Mucosa of descending colon (tissue), 3 donors: ENCODE results near the gene MAP6. TPM values are rescaled to one million over a fixed set of nuclear protein-coding genes. Genes with fewer than 3 reads are reported as not detected.

ENCODE experiments used
- ATAC-seq: fragments of 200-7000 bp; cut with Tn5 transposase; one replicate; pipeline ENCODE4 v1.9.1; 2020; ENCODE audit warnings: mild to moderate bottlenecking, moderate library complexity
- DNase-seq, 3 donors: peaks; one replicate each; pipeline ENCODE4 v3.0.0-alpha.2; 2020
- H3K36me3 ChIP-seq: fragments of 200-600 bp; one replicate; pipeline ENCODE4 v1.8.0; 2021; ENCODE audit warnings: low read depth, mild to moderate bottlenecking
- H3K4me1 ChIP-seq: fragments of 200-600 bp; one replicate; pipeline ENCODE4 v1.8.0; 2021; ENCODE audit warnings: low read depth, mild to moderate bottlenecking
- H3K4me3 ChIP-seq: fragments of 200-600 bp; one replicate; pipeline ENCODE4 v1.8.0; 2021; ENCODE audit warnings: mild to moderate bottlenecking
- H3K9me3 ChIP-seq: fragments of 200-600 bp; one replicate; pipeline ENCODE4 v1.8.0; 2021; ENCODE audit warnings: mild to moderate bottlenecking
- CTCF ChIP-seq: fragments of 200-600 bp; IDR thresholded peaks from one replicate; pipeline ENCODE4 v1.8.0; 2022; ENCODE audit warnings: antibody characterized with exemption, mild to moderate bottlenecking
- intact Hi-C, 2 donors: fragments of 100-400 bp; cut with DNase I in 1 of 2; cut with micrococcal nuclease in 1 of 2; formaldehyde crosslinking; loops; one replicate each; pipeline versions ENCODE4 v1.11.0 to v1.11.1; 2022; cut with DNase I, micrococcal nuclease
- total RNA-seq, 3 donors: library from RNA; stranded (reverse); fragmentation: NEBNext Ultra II Directional in 2 of 3; extraction: Animal tissue kit (Norgen Biotek cat#: 25700) in 2 of 3; gene quantifications; one replicate each; pipeline versions ENCODE4 v1.2.1 to v1.2.4, GENCODE V29; 2021 to 2023
- donor health status: DM: no; HTN: no; CAD: no; lungs with moderate emphysema.
- donor health status: DM: no; HTN: no; CAD: no.
- donor health status: DM: no; HTN: yes; CAD: no.

MAP6 gene
- total RNA-seq, 3 donors from 2014 or later, result 0.84 to 17.7 (median 1.9) TPM

- peaks cover 5% of the 10 kb centered on the region for H3K4me1 ChIP-seq
- TF ChIP-seq CTCF, result no peak
- no peaks in the 10 kb centered on the region for H3K9me3 ChIP-seq
- DNase-seq, result no peak
- intact Hi-C loops, result no loop called here
- H3K4me3 ChIP-seq, result no peak overlapping the region
- no peak for ATAC-seq
- peaks cover 10% of the 10 kb centered on the region for H3K36me3 ChIP-seq
Observed at GRCh38 chr11:75570559-75571139, 98.2 kb downstream of the MAP6 start.

GRCh38 chr11:75568616-75569219 lies 100.1 kb downstream of the MAP6 start:
- intact Hi-C loops, result no loop called here
- peaks cover 10% of the 10 kb centered on the region for H3K4me1 ChIP-seq

GRCh38 chr11:75567971-75568370 lies 100.9 kb downstream of the MAP6 start:
- intact Hi-C loops, result no loop called here
- peaks cover 10% of the 10 kb centered on the region for H3K36me3 ChIP-seq
- ATAC-seq, result no peak
- no peak for DNase-seq
- H3K4me3 ChIP-seq, result no peak overlapping the region
- H3K9me3 ChIP-seq, result no peaks in the 10 kb centered on the region
- peaks cover 14% of the 10 kb centered on the region for H3K4me1 ChIP-seq
- no peak for TF ChIP-seq CTCF

More at GRCh38 chr11:75568616-75569219, 100.1 kb downstream of the MAP6 start:
- Histone ChIP-seq H3K9me3 (no peaks in the 10 kb centered on the region), H3K36me3 (peaks cover 10% of the 10 kb centered on the region), H3K4me3 (no peak overlapping the region)
- no peak for DNase-seq
- no peak for TF ChIP-seq CTCF
- no peak for ATAC-seq

GRCh38 chr11:75566763-75567279 lies 102.0 kb downstream of the MAP6 start:
- no peaks in the 10 kb centered on the region for H3K9me3 ChIP-seq
- intact Hi-C loops, result no loop called here
- peaks cover 10% of the 10 kb centered on the region for H3K36me3 ChIP-seq
- no peak for DNase-seq
- ATAC-seq, result no peak
- no peak for TF ChIP-seq CTCF
- peaks cover 14% of the 10 kb centered on the region for H3K4me1 ChIP-seq
- H3K4me3 ChIP-seq, result no peak overlapping the region

- H3K4me3 ChIP-seq, result no peak overlapping the region
- H3K9me3 ChIP-seq, result no peaks in the 10 kb centered on the region
- intact Hi-C loops, result no loop called here
- no peak for ATAC-seq
- peaks cover 14% of the 10 kb centered on the region for H3K4me1 ChIP-seq
- TF ChIP-seq CTCF, result no peak
- DNase-seq, result no peak
- H3K36me3 ChIP-seq, result peaks cover 10% of the 10 kb centered on the region
Observed at GRCh38 chr11:75565916-75566762, 102.7 kb downstream of the MAP6 start.
